NCI-H69 (cell line): ENCODE measurements around the gene PRRC2C.

ENCODE experiments used
- DNase-seq: peaks from one replicate; lab custom pipeline; 2025; lab: John Stamatoyannopoulos, UW

PRRC2C gene

DNA sequence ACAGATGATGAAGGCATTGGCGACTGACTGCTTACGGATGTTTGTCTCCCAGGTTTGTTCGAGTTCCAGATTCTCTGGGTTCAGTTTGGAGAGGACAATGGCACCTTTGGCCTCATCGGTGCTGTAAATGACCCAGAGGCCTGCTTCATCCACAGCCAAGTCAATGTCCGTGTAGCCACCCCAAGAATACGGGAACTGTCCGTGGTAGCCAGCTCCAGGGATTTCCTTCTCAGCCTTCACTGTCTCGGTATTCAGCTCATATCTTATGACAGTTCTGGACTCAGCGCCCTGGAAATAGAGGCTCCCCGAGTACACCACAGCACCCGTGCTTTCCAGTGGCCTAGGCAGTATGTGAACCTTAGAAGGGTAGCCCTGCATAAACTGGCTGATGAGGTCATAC lies 150.8 kb downstream of the PRRC2C start:
- DNase-seq = no peak

DNA sequence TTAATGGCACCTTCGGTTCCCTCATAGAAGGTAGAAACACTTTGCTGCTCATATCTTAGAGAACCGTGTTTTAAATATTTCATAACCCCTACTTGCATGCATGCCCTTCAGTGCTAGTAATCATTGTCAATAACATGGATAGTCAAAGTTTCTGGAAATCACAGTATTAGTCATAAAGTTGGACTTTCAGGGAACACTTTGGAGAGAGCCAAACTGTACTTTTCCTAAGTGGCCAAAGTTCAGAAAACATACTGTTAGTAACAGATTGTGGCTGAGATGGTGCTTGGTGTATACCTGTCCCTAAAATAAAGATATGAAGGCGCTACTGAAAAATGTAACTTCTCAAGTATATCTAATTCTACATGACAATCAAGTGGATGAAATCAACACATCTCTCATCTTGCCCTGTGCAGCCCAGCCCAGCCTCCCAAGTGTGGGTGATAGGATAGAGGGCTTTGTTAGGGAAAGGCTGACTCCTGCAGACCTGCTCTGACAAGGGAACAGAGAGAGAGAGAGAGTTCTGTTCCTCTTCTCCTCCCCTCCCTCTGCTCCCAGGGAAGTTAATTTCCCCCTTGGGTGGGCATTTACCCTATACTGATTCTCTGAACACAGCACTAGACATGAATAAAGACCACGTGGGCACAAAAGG lies 152.7 kb downstream of the PRRC2C start:
- DNase-seq = no peak

DNA sequence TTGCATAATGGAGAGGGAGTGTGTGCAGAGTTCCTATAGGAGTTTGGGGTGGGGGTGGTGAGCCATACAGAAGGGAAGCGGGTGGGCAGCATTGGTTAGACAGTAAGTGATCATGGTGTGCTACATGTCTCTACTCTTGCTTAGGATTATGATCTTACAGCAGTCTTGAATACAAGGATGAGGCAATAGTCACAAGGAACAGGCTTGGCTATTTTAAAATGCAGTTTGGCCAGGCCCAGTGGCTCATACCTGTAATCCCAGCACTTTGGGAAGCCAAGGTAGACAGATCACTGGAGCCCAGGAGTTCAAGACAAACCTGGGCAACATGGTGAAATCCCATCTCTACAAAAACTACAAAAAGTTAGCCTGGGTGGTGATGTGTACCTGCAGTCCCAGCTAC lies 154.9 kb downstream of the PRRC2C start:
- DNase-seq = no peak

DNA sequence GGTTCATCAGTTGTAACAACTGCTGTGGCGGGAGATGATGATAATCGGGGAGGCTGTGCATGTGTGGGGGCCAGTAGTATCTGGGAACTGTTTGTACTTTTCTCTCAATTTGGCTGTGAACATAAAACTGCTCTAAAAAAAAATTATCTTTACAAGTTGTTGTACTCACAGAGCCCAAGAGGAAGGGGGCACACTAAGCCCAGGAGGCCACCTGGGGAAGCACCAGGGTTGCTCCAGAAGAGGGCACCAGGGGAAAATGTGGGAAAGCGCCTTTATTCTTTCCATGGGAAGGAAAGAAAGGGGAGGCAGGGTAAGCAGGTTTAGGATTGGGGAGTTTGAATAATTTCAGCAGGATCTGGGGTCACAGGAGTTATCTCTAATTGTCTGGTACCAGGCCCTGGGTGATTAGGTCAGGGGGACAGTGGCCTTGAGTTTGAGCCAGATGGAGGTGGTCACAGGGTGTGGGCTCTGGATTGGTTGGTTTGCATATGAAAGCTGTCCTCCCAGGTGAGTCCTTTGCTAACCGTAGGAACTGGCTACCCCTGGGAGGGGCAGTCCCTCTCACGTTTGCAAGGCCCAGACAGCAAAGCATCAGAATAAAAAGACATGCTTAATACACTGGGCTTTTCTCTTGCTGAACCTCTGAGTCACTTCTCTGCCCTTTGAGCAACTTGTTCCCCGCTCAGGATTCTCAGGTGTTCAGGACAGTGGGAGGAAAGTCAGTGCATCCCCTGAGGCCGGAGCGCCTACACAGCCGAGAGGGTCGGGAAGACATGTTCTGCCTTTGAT lies 155.9 kb downstream of the PRRC2C start:
- DNase-seq = no peak

DNA sequence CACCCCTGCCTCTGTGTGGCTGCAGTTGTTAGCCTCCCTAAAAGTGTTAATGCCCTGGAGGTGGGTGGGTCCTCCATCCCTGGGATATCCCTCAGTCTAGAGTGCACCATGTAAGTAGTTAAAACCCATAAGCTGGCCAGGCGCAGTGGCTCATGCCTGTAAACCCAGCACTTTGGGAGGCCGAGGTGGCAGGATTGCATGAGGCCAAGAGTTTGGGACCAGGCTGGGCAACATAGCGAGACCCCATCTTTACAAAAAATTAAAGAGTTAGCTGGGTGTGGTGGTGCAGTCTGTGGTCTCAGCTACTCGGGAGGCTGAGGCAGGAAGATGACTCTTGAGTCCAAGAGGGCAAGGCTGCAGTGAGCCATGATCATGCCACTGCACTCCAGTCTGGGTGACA lies 156.9 kb downstream of the PRRC2C start:
- no peak for DNase-seq
